SU-DHL-6 (cell line): ENCODE measurements around the gene BBX.

Experiments
- CTCF ChIP-seq: fragments of 200-600 bp; sonication (generic); IDR thresholded peaks from one replicate; pipeline ENCODE4 v1.5.1; 2017; ENCODE audit warnings: antibody characterized with exemption, mild to moderate bottlenecking, low read length, moderate library complexity; ENCODE audit not compliant: insufficient read depth, poor library complexity, severe bottlenecking
- EZH2phosphoT487 ChIP-seq: fragments of 200-600 bp; sonication (generic), shearing (Covaris generic); conservative IDR thresholded peaks from 2 replicates; pipeline ENCODE4 v1.6.1; 2018; ENCODE audit warnings: mild to moderate bottlenecking, antibody characterized with exemption, low read length, moderate library complexity, mixed read lengths

GRCh38 chr3:107548601-107549000 is 25.8 kb downstream of the BBX start:
- no peak for TF ChIP-seq CTCF
- no peak for TF ChIP-seq EZH2phosphoT487
